MCF 10A (cell line): ENCODE measurements around the gene FAM110A. TPM values are rescaled to one million over a fixed set of nuclear protein-coding genes. Genes with fewer than 3 reads are reported as not detected.
"Not testable (repeated sequence)": the region's sequence is repeated elsewhere in the genome, so short reads cannot be mapped to it uniquely, and the experiment has no call there.

ENCODE experiments used
- BruUV-seq: library from RNA; stranded (reverse); fragments of 400-500 nt; replicated peaks from 2 replicates; lab custom pipeline; 2021; lab: Mats Ljungman, UMichigan
- CTCF ChIA-PET: fragments of 300-600 bp; sonication (Branson Sonifier 250); formaldehyde crosslinking; extraction: SDS; loops from one replicate; lab custom pipeline; 2021; ENCODE audit warnings: antibody characterized with exemption, inconsistent platforms; lab: Yijun Ruan, JAX
- POLR2A ChIA-PET: fragments of 300-600, 350-650 bp; sonication (Branson Sonifier 250); formaldehyde crosslinking; extraction: SDS; loops from one replicate; lab custom pipeline; 2020; ENCODE audit warnings: antibody characterized with exemption, inconsistent platforms; lab: Yijun Ruan, JAX
- DNase-seq: peaks from one replicate; pipeline ENCODE4 v3.0.0-alpha.2; 2018; ENCODE audit not compliant: unreplicated experiment
- H3K27ac Mint-ChIP-seq: one replicate; pipeline ENCODE4 v1.8.0; 2022; ENCODE audit warnings: mild to moderate bottlenecking, low read depth, mixed read lengths; ENCODE audit not compliant: unreplicated experiment
- H3K27me3 Mint-ChIP-seq: one replicate; pipeline ENCODE4 v1.8.0; 2022; ENCODE audit warnings: mixed read lengths; ENCODE audit not compliant: insufficient read depth, unreplicated experiment
- H3K36me3 Mint-ChIP-seq: one replicate; pipeline ENCODE4 v1.8.0; 2022; ENCODE audit warnings: mild to moderate bottlenecking, moderate library complexity, mixed read lengths; ENCODE audit not compliant: insufficient read depth, unreplicated experiment
- H3K4me1 Mint-ChIP-seq: one replicate; pipeline ENCODE4 v1.8.0; 2022; ENCODE audit warnings: mixed read lengths; ENCODE audit not compliant: insufficient read depth, unreplicated experiment
- H3K4me3 Mint-ChIP-seq: one replicate; pipeline ENCODE4 v1.8.0; 2022; ENCODE audit warnings: mild to moderate bottlenecking, moderate library complexity, mixed read lengths; ENCODE audit not compliant: unreplicated experiment
- H3K9me3 Mint-ChIP-seq: one replicate; pipeline ENCODE4 v1.8.0; 2022; ENCODE audit warnings: mixed read lengths; ENCODE audit not compliant: unreplicated experiment
- CTCF ChIP-seq: fragments of 200-600 bp; IDR thresholded peaks from one replicate; pipeline ENCODE4 v1.8.0; 2022; ENCODE audit warnings: antibody characterized with exemption, mild to moderate bottlenecking; ENCODE audit not compliant: unreplicated experiment
- intact Hi-C: fragments of 100-400 bp; cut with micrococcal nuclease; formaldehyde crosslinking; loops from 2 replicates; pipeline ENCODE4 v1.14.1; 2022
- total RNA-seq: library from RNA; stranded (reverse); gene quantifications from 2 replicates; pipeline ENCODE4 v1.2.3, GENCODE V29; 2022

Gene FAM110A
- total RNA-seq, 1 experiment from 2014 or later = 13.6 TPM

GRCh38 chr20:796921-797320, 36.6 kb upstream of the FAM110A start:
- ChIA-PET POLR2A (no interaction called here), CTCF (interaction anchor here (1.1 to 4.3 kb wide), 2 partner anchors 19 to 160 kb away, joined by 5 to 24 read pairs; no protein-coding TSS in a partner anchor)
- Mint-ChIP-seq H3K27me3 (peaks cover 52% of the 10 kb centered on the region), H3K4me3 (no peak overlapping the region), H3K27ac (no peak overlapping the region), H3K36me3 (no peaks in the 10 kb centered on the region), H3K4me1 (no peaks in the 10 kb centered on the region), H3K9me3 (peaks cover 7% of the 10 kb centered on the region)
- no TSS peak for BruUV-seq
- TF ChIP-seq CTCF = no peak
- DNase-seq = no peak
- intact Hi-C loops = no loop called here

GRCh38 chr20:798746-799145, 34.8 kb upstream of the FAM110A start:
- BruUV-seq, DNase-seq, H3K4me1 Mint-ChIP-seq, H3K4me3 Mint-ChIP-seq, H3K36me3 Mint-ChIP-seq, intact Hi-C loops, H3K27ac Mint-ChIP-seq: not testable (repeated sequence)
- Mint-ChIP-seq H3K9me3 (peaks cover 12% of the 10 kb centered on the region), H3K27me3 (peaks cover 35% of the 10 kb centered on the region)
- POLR2A ChIA-PET = interaction anchor here (0.6 to 0.7 kb wide), 2 partner anchors 15 to 39 kb away, joined by 3 read pairs; no protein-coding TSS in a partner anchor
- CTCF ChIA-PET = interaction anchor here (1.4 to 4.3 kb wide), 3 partner anchors 11 to 158 kb away, joined by 4 to 24 read pairs (median 8); no protein-coding TSS in a partner anchor

- H3K36me3 Mint-ChIP-seq, BruUV-seq, H3K27ac Mint-ChIP-seq, DNase-seq, POLR2A ChIA-PET, intact Hi-C loops, H3K4me1 Mint-ChIP-seq, H3K4me3 Mint-ChIP-seq: not testable (repeated sequence)
- Mint-ChIP-seq H3K9me3 (peaks cover 12% of the 10 kb centered on the region), H3K27me3 (peaks cover 23% of the 10 kb centered on the region)
- CTCF ChIA-PET = interaction anchor here (0.6 to 4.3 kb wide), 3 partner anchors 112 to 165 kb away, joined by 3 to 24 read pairs (median 4); no protein-coding TSS in a partner anchor
Observed at GRCh38 chr20:800026-800425, 33.5 kb upstream of the FAM110A start.

GRCh38 chr20:801678-802077, 31.8 kb upstream of the FAM110A start:
- no peak for DNase-seq
- peaks cover 6% of the 10 kb centered on the region for H3K27me3 Mint-ChIP-seq
- intact Hi-C loops = no loop called here
- H3K27ac Mint-ChIP-seq = no peak overlapping the region
- no peaks in the 10 kb centered on the region for H3K4me1 Mint-ChIP-seq
- H3K36me3 Mint-ChIP-seq = no peaks in the 10 kb centered on the region
- no TSS peak for BruUV-seq
- no peak overlapping the region for H3K4me3 Mint-ChIP-seq
- ChIA-PET CTCF (interaction anchor here (1.1 to 4.4 kb wide), 3 partner anchors 15 to 155 kb away, joined by 3 to 39 read pairs (median 4); no protein-coding TSS in a partner anchor), POLR2A (no interaction called here)
- no peak for TF ChIP-seq CTCF
- peaks cover 18% of the 10 kb centered on the region for H3K9me3 Mint-ChIP-seq

GRCh38 chr20:805713-806112, 27.8 kb upstream of the FAM110A start:
- no peak for TF ChIP-seq CTCF
- Mint-ChIP-seq H3K36me3 (no peaks in the 10 kb centered on the region), H3K27me3 (peaks cover 15% of the 10 kb centered on the region), H3K4me3 (no peak overlapping the region), H3K27ac (no peak overlapping the region), H3K4me1 (no peaks in the 10 kb centered on the region), H3K9me3 (peaks cover 13% of the 10 kb centered on the region)
- BruUV-seq = no TSS peak
- POLR2A ChIA-PET = interaction anchor here (1.5 kb wide), 1 partner anchor 37 kb away, joined by 5 read pairs; the partner anchor contains the start of gene SLC52A3
- intact Hi-C loops = no loop called here
- CTCF ChIA-PET = interaction anchor here (1.0 to 4.4 kb wide), 5 partner anchors 10 to 151 kb away, joined by 3 to 39 read pairs (median 5); no protein-coding TSS in a partner anchor
- peak; percentile 25 for DNase-seq

GRCh38 chr20:811776-812434, 21.6 kb upstream of the FAM110A start:
- POLR2A ChIA-PET, H3K27ac Mint-ChIP-seq, H3K9me3 Mint-ChIP-seq, H3K36me3 Mint-ChIP-seq, BruUV-seq, intact Hi-C loops, H3K4me1 Mint-ChIP-seq, H3K4me3 Mint-ChIP-seq, DNase-seq: not testable (repeated sequence)
- peaks cover 49% of the 10 kb centered on the region for H3K27me3 Mint-ChIP-seq
- CTCF ChIA-PET = interaction anchor here (4.5 kb wide), 1 partner anchor 145 kb away, joined by 42 read pairs; no protein-coding TSS in a partner anchor
